ENCODE data around the gene NAV2.

DNA sequence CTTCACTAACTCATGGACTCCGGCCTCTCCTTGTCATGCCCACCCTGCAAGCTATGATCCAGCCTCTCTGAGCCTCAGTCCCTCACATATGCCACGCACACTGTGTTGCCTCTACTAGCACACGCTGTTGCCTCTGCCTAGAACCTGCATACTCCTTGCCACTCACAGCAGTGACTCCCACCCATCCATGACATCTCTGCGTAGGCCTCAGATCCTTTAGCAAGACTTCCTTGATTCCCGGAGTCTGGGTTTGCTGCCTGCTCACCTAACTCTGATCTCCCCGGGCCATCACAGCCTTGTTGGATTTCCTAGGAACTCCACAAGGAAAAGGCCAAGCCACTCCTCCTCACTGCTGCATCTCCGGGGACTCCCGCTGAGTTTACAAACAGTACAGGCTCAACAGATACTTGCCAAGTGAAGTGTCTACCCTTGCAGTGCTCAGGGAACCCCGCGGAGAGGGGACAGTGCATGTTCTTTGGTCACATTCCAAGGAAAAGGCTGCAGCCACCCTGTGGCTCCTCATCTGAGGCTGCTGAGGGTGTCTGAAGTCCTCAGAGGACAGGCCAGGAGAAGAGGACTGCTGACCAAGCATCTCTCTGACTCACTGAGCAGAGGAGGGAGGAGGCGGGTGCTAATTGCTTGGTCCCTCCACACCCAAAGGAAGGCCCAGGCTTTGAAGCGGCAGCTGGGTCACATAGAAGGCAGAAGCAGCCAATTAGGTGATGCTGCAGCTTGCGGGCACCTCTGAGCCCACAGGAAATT is 42.4 kb upstream of the NAV2 start:
- TF ChIP-seq, protein P1, sequence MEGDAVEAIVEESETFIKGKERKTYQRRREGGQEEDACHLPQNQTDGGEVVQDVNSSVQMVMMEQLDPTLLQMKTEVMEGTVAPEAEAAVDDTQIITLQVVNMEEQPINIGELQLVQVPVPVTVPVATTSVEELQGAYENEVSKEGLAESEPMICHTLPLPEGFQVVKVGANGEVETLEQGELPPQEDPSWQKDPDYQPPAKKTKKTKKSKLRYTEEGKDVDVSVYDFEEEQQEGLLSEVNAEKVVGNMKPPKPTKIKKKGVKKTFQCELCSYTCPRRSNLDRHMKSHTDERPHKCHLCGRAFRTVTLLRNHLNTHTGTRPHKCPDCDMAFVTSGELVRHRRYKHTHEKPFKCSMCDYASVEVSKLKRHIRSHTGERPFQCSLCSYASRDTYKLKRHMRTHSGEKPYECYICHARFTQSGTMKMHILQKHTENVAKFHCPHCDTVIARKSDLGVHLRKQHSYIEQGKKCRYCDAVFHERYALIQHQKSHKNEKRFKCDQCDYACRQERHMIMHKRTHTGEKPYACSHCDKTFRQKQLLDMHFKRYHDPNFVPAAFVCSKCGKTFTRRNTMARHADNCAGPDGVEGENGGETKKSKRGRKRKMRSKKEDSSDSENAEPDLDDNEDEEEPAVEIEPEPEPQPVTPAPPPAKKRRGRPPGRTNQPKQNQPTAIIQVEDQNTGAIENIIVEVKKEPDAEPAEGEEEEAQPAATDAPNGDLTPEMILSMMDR (conservative IDR thresholded peaks at IDR 0.05 in 1 of 2, IDR thresholded peaks at IDR 0.05 in 1 of 2; ENCODE audit: low read depth in 1 of 2, low read length in 2 of 2) = no peak
- no peak for TF ChIP-seq EZH2 (IDR thresholded peaks at IDR 0.05; ENCODE audit: low read length, missing control alignments)
